ENCODE results near the gene SGK1.
"Not testable (repeated sequence)": the region's sequence is repeated elsewhere in the genome, so short reads cannot be mapped to it uniquely, and the experiment has no call there.

The SGK1 gene

GRCh38 chr6:134198093-134198492 lies 119.8 kb downstream of the SGK1 start:
- Mint-ChIP-seq H3K9me3 (no peaks in the 10 kb centered on the region), H3K36me3 (peaks cover 4% of the 10 kb centered on the region), H3K27ac (no peak overlapping the region), H3K4me3 (no peak overlapping the region), H3K4me1 (peaks cover 23% of the 10 kb centered on the region), H3K27me3 (no peaks in the 10 kb centered on the region)
- no peak for DNase-seq
- CTCF ChIA-PET: no interaction called here

DNA sequence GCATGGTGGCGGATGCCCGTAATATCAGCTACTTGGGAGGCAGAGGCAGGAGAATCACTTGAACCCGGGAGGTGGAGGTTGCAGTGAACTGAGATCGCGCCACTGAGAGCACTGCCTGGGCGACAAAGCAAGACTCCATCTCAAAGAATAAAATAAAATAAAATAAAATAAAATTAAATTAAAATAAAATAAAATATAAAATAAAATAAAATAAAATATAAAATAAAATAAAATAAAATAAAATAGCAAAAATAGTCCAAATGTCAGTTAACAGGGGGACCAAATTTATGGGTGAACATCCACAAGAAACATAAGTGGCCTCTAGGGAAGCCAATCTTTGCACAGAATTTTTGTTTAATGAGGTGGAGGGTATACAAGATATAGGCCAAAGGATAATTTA lies 120.2 kb downstream of the SGK1 start:
- H3K36me3 Mint-ChIP-seq, H3K9me3 Mint-ChIP-seq, H3K27me3 Mint-ChIP-seq, DNase-seq, CTCF ChIA-PET, H3K4me3 Mint-ChIP-seq, H3K27ac Mint-ChIP-seq: not testable (repeated sequence)
- peaks cover 23% of the 10 kb centered on the region for H3K4me1 Mint-ChIP-seq

- Mint-ChIP-seq H3K27ac (no peak overlapping the region), H3K27me3 (no peaks in the 10 kb centered on the region), H3K36me3 (peaks cover 4% of the 10 kb centered on the region), H3K4me3 (no peak overlapping the region), H3K4me1 (peaks cover 23% of the 10 kb centered on the region), H3K9me3 (no peaks in the 10 kb centered on the region)
- CTCF ChIA-PET: interaction anchor here (1.0 to 1.6 kb wide), 2 partner anchors 18 to 241 kb away, joined by 3 read pairs; no protein-coding TSS in a partner anchor
- no peak for DNase-seq
These were observed 121.2 kb downstream of the SGK1 start for GRCh38 chr6:134196568-134197193.

DNA sequence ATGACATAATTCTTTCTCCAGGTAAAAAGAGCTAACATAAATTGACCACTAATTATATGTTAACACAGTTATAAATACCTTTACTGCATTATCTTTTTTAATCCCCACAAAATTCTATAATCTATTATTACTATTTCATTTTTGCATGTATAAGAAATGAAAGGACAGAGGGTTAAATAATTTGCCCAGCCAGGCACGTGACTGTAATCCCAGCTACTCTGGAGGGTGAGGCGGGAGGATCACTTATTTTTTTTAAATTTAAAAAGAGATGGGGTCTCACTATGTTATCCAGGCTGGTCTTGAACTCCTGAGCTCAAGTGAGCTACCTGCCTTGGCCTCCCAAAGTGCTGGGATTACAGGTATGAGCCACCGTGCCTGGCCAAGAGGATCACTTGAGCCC lies 121.9 kb downstream of the SGK1 start:
- H3K36me3 Mint-ChIP-seq: peaks cover 4% of the 10 kb centered on the region

GRCh38 chr6:134195164-134195906 lies 122.6 kb downstream of the SGK1 start:
- no peak overlapping the region for H3K4me3 Mint-ChIP-seq
- no peak overlapping the region for H3K27ac Mint-ChIP-seq
- peaks cover 4% of the 10 kb centered on the region for H3K36me3 Mint-ChIP-seq
- no peaks in the 10 kb centered on the region for H3K9me3 Mint-ChIP-seq
- CTCF ChIA-PET: interaction anchor here (1.0 to 1.6 kb wide), 2 partner anchors 10 to 242 kb away, joined by 3 to 4 read pairs; no protein-coding TSS in a partner anchor
- peaks cover 23% of the 10 kb centered on the region for H3K4me1 Mint-ChIP-seq
- no peak for DNase-seq
- no peaks in the 10 kb centered on the region for H3K27me3 Mint-ChIP-seq

More for the DNA sequence above, 121.9 kb downstream of the SGK1 start:
- CTCF ChIA-PET: interaction anchor here (1.0 to 1.6 kb wide), 2 partner anchors 10 to 242 kb away, joined by 3 to 4 read pairs; no protein-coding TSS in a partner anchor
- no peaks in the 10 kb centered on the region for H3K27me3 Mint-ChIP-seq
- H3K9me3 Mint-ChIP-seq: no peaks in the 10 kb centered on the region
- DNase-seq: no peak
- H3K4me3 Mint-ChIP-seq: no peak overlapping the region
- no peak overlapping the region for H3K27ac Mint-ChIP-seq
- peaks cover 23% of the 10 kb centered on the region for H3K4me1 Mint-ChIP-seq

- H3K4me1 Mint-ChIP-seq: peaks cover 17% of the 10 kb centered on the region
- no peak for DNase-seq
- no peak overlapping the region for H3K4me3 Mint-ChIP-seq
- CTCF ChIA-PET: interaction anchor here (0.9 kb wide), 1 partner anchor 9 kb away, joined by 3 read pairs; no protein-coding TSS in a partner anchor
- no peaks in the 10 kb centered on the region for H3K9me3 Mint-ChIP-seq
- H3K27me3 Mint-ChIP-seq: no peaks in the 10 kb centered on the region
- H3K36me3 Mint-ChIP-seq: no peaks in the 10 kb centered on the region
- H3K27ac Mint-ChIP-seq: no peak overlapping the region
These were observed 124.1 kb downstream of the SGK1 start for GRCh38 chr6:134193536-134194498.

DNA sequence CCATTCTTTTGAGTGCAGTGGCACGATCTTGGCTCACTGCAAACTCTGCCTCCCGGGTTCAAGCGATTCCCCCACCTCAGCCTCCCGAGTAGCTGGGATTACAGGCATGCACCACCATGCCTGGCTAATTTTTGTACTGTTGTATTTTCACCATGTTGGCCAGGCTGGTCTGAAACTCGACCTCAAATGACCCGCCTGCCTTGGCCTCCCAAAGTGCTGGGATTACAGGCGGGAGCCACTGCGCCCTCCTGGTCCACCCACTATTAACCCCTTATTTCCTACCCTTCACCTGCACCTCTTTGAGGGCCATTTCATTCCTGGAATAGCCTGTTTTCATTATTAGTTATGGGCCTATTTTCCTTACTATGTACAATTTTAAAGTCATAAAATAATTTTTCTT lies 125.3 kb downstream of the SGK1 start:
- H3K27ac Mint-ChIP-seq, H3K9me3 Mint-ChIP-seq, CTCF ChIA-PET, H3K4me3 Mint-ChIP-seq, DNase-seq, H3K27me3 Mint-ChIP-seq, H3K36me3 Mint-ChIP-seq: not testable (repeated sequence)
- peaks cover 15% of the 10 kb centered on the region for H3K4me1 Mint-ChIP-seq

DNA sequence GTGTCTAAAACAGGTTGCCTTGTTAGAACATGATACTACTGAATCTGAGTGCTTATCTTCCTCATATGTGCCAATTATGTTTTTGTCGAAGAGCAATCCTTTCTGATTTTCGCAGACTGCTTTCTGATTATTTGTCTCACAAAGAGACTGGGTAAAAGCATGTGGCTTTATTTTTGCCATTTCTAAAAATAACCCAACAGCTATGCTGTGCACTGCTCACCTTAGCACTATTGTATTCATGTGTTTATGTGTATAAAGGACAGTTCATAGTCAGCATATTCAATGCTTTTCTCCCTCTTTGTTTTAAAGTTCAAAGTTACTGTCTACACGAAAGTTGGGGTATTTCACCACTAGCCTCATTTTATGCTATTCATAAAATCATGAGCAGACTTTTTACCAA lies 127.0 kb downstream of the SGK1 start:
- no peaks in the 10 kb centered on the region for H3K36me3 Mint-ChIP-seq
- H3K4me3 Mint-ChIP-seq: no peak overlapping the region
- H3K27ac Mint-ChIP-seq: no peak overlapping the region
- H3K9me3 Mint-ChIP-seq: no peaks in the 10 kb centered on the region
- CTCF ChIA-PET: no interaction called here
- peaks cover 17% of the 10 kb centered on the region for H3K4me1 Mint-ChIP-seq
- H3K27me3 Mint-ChIP-seq: no peaks in the 10 kb centered on the region
- no peak for DNase-seq

GRCh38 chr6:134187751-134188150 lies 130.2 kb downstream of the SGK1 start:
- H3K9me3 Mint-ChIP-seq: no peaks in the 10 kb centered on the region
- H3K4me1 Mint-ChIP-seq: peaks cover 23% of the 10 kb centered on the region
- CTCF ChIA-PET: no interaction called here
- no peak for DNase-seq
- no peaks in the 10 kb centered on the region for H3K36me3 Mint-ChIP-seq
- H3K27ac Mint-ChIP-seq: no peak overlapping the region
- H3K4me3 Mint-ChIP-seq: no peak overlapping the region
- no peaks in the 10 kb centered on the region for H3K27me3 Mint-ChIP-seq

DNA sequence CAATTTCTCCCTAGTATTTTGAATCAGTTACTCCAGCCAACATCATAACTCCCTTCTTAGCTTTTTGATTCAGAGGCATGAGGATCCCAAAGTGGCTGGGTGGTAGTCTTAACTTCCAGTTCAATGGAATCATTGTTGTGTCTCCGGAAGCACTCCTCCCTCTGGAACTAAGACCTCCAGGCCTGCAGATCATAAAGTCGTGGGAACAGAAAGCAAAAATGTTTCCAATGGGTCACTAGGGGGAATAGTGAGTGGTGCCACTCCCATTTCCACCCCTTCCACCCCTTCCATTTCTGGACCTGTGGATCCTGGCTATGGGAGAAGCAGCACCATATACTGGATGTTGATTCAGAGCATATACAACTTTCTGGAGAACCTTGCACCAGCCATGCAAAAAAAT lies 130.8 kb downstream of the SGK1 start:
- no peaks in the 10 kb centered on the region for H3K36me3 Mint-ChIP-seq
- no peak overlapping the region for H3K27ac Mint-ChIP-seq
- CTCF ChIA-PET: no interaction called here
- DNase-seq: no peak
- no peaks in the 10 kb centered on the region for H3K9me3 Mint-ChIP-seq
- H3K27me3 Mint-ChIP-seq: no peaks in the 10 kb centered on the region
- peaks cover 25% of the 10 kb centered on the region for H3K4me1 Mint-ChIP-seq
- no peak overlapping the region for H3K4me3 Mint-ChIP-seq

DNA sequence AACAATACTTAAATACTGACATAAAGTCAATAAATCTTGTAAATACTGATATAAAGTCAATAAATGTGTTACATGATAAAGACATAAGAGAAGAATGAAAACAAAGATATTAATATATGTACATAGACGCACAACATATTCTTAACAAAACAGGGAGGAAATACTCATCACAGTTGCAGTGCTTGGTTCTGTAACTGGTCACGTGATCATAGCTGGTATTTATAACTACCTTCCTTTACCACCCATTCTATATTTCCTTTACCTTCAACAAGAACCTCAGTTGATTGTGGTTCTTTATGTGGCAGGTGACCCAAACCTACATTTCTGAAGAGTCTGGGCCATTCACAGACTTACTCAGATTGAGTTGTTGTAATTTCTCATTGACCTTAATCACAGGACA lies 131.6 kb downstream of the SGK1 start:
- no peaks in the 10 kb centered on the region for H3K9me3 Mint-ChIP-seq
- no peak for DNase-seq
- CTCF ChIA-PET: no interaction called here

DNA sequence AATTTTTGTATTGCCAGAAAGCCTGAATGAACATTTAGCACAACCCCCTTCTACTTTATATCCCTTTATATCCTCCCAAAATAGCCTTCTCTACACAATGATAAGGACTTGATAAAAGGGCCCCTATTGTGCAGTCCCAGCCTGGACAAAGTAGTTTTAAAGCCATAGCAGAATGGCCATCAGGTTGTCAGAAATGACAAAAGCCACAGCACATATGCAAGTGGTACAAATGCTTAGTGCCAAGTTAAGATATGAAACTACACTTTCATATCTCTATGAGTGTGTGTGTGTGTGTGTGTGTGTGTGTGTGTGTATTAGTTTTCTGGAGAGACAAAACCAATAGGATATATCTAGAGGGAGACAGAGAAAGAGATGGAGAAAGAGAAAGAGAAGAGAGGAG lies 132.6 kb downstream of the SGK1 start:
- Mint-ChIP-seq H3K4me1 (peaks cover 26% of the 10 kb centered on the region), H3K27me3 (no peaks in the 10 kb centered on the region), H3K4me3 (no peak overlapping the region), H3K9me3 (no peaks in the 10 kb centered on the region), H3K27ac (no peak overlapping the region), H3K36me3 (peaks cover under 1% of the 10 kb centered on the region)
- CTCF ChIA-PET: no interaction called here
- DNase-seq: no peak

More for the DNA sequence above, 131.6 kb downstream of the SGK1 start:
- Mint-ChIP-seq H3K27ac (no peak overlapping the region), H3K36me3 (no peaks in the 10 kb centered on the region), H3K4me1 (peaks cover 25% of the 10 kb centered on the region), H3K27me3 (no peaks in the 10 kb centered on the region), H3K4me3 (no peak overlapping the region)

DNA sequence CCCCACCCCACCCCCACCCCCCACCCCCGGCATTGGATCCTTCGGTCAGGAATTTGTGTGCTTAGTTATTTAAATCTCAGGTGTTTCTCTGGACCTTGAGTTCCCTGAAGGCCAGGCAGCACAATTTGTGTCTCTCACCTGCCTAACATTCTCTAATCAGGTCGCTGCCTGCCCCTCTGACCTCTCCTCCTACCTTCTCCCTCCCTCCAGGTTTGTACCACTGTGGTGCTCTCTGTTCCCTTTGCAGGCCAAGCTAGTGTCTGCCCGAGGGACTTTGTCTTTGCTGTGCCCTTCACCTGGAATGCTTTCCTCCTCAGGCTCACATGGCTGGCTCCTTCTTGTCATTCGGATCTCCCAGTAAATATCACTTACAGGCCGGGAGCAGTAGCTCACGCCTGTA lies 134.1 kb downstream of the SGK1 start:
- no peak for DNase-seq
- Mint-ChIP-seq H3K4me3 (no peak overlapping the region), H3K4me1 (peaks cover 36% of the 10 kb centered on the region), H3K9me3 (no peaks in the 10 kb centered on the region), H3K27me3 (no peaks in the 10 kb centered on the region), H3K36me3 (peaks cover 2% of the 10 kb centered on the region), H3K27ac (no peak overlapping the region)
- CTCF ChIA-PET: no interaction called here

DNA sequence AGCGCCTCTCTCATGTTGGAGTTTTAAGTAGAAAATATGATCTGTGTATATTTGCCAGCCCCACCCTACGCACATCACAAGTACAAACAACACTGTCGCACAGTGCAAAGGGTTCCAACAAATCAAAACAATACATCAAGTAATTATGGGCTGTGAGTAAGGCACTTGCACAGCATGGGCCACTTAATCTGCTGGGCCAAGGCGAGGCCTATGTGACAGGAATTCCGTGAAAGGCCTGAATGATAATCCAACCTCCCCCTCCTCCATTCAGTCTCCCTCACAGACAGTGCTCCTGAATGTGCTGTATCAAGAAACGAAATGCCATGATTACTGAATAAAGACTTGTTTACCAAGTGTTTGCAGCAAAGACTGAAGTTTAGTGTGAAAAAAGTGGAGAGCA lies 135.4 kb downstream of the SGK1 start:
- Mint-ChIP-seq H3K27ac (no peak overlapping the region), H3K9me3 (no peaks in the 10 kb centered on the region), H3K4me1 (peaks cover 48% of the 10 kb centered on the region), H3K36me3 (peaks cover 2% of the 10 kb centered on the region), H3K27me3 (no peaks in the 10 kb centered on the region), H3K4me3 (no peak overlapping the region)
- no peak for DNase-seq
- CTCF ChIA-PET: no interaction called here
